Brain pericyte (primary cell): ENCODE measurements around the gene EWSR1.
"Not testable (repeated sequence)": the region's sequence is repeated elsewhere in the genome, so short reads cannot be mapped to it uniquely, and the experiment has no call there.

Experiments
- DNase-seq: peaks from one replicate; pipeline ENCODE4 v3.0.0-alpha.2; 2012; ENCODE audit warnings: low read depth, low spot score

EWSR1 gene

GRCh38 chr22:29267858-29268510, at the start of gene EWSR1, which contains the start of gene RHBDD3:
TSS of gene EWSR1 (plus strand) at chr22:29268268. CDS start at chr22:29268337, 69 bp downstream.
TSS of gene RHBDD3 (minus strand) at chr22:29267981. CDS start at chr22:29265626, 2,355 bp downstream.
- peak; percentile 91 for DNase-seq

- no peak for DNase-seq
Observed at GRCh38 chr22:29218758-29219408, 49.2 kb upstream of the EWSR1 start.

- DNase-seq, result not testable (repeated sequence)
Observed at GRCh38 chr22:29219409-29219782, 48.7 kb upstream of the EWSR1 start.

- no peak for DNase-seq
Observed at GRCh38 chr22:29219881-29220670, 48.0 kb upstream of the EWSR1 start.

GRCh38 chr22:29224121-29224858, 43.8 kb upstream of the EWSR1 start:
- no peak for DNase-seq

- no peak for DNase-seq
Observed at GRCh38 chr22:29224859-29225410, 43.1 kb upstream of the EWSR1 start.

- DNase-seq, result no peak
Observed at GRCh38 chr22:29225422-29226090, 42.5 kb upstream of the EWSR1 start.

GRCh38 chr22:29226351-29226981, 41.6 kb upstream of the EWSR1 start:
- no peak for DNase-seq

- no peak for DNase-seq
Observed at GRCh38 chr22:29230972-29231875, 36.8 kb upstream of the EWSR1 start.

- DNase-seq, result no peak
Observed at GRCh38 chr22:29231971-29232959, 35.8 kb upstream of the EWSR1 start.

- DNase-seq, result no peak
Observed at GRCh38 chr22:29233277-29233877, 34.7 kb upstream of the EWSR1 start.

GRCh38 chr22:29240481-29240880, 27.6 kb upstream of the EWSR1 start:
- DNase-seq, result not testable (repeated sequence)

GRCh38 chr22:29243874-29244446, 24.1 kb upstream of the EWSR1 start:
- DNase-seq, result no peak

GRCh38 chr22:29244785-29245625, 23.1 kb upstream of the EWSR1 start:
- no peak for DNase-seq

GRCh38 chr22:29245626-29246385, 22.3 kb upstream of the EWSR1 start:
- DNase-seq, result no peak

GRCh38 chr22:29247891-29248290, 20.2 kb upstream of the EWSR1 start:
- not testable (repeated sequence) for DNase-seq
